ENCODE results near the gene ARHGAP24.

DNA sequence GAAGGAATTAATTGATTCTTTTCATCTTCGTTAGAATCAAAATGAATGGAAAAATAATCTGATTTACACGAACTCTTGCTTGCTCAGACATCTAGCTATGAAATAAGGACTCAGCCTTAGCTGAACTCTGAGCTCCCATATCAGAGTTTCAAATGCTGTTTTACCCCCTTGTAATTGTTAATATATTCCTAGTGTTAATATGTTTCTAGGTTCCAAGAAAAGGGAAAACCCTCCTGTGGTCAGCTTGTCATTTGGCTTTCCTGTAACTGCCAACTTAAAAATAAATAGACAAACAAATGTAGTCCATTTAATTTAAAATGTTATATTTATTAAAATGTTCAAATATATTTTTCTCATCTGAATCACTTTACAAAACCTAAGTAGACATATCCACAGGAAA lies 432.1 kb downstream of the ARHGAP24 start:
- no peak for TF ChIP-seq CTCF (conservative IDR thresholded peaks at IDR 0.05)
- TF ChIP-seq ZFX (IDR thresholded peaks at IDR 0.05): no peak
